HEK293 (cell line): ENCODE results near the gene TMEM250.

Experiments
- CTCF ChIA-PET: fragments of 350-600 bp; formaldehyde crosslinking; extraction: SDS; loops from one replicate; lab custom pipeline; 2021; ENCODE audit warnings: antibody characterized with exemption; lab: Yijun Ruan, JAX
- POLR2A ChIA-PET: fragments of 300-600 bp; formaldehyde crosslinking; extraction: SDS; loops from one replicate; lab custom pipeline; 2020; ENCODE audit warnings: antibody characterized with exemption, inconsistent platforms; lab: Yijun Ruan, JAX
- H3K27ac ChIP-seq: fragments of 200-500 bp; sonication (Bioruptor generic); 2 replicates; pipeline ENCODE4 v1.5.1; 2014; ENCODE audit warnings: low read depth, low read length, control low read depth, inconsistent platforms; ENCODE audit errors: extremely low read depth
- H3K36me3 ChIP-seq, 2 experiments: fragments of 200-500 bp in 1 of 2; sonication (Bioruptor generic) in 1 of 2; 1 replicate in 1 of 2; 2 replicates in 1 of 2; pipeline ENCODE4 v1.5.1; 2014 to 2017; ENCODE audit warnings: inconsistent platforms in 2 of 2, low read length in 2 of 2; ENCODE audit not compliant: control insufficient read depth in 2 of 2, insufficient read depth in 1 of 2
- H3K4me1 ChIP-seq: fragments of 200-500 bp; sonication (Bioruptor generic); 2 replicates; pipeline ENCODE4 v1.5.1; 2014; ENCODE audit warnings: mild to moderate bottlenecking, low read length, inconsistent platforms; ENCODE audit not compliant: control insufficient read depth, insufficient read depth
- H3K4me3 ChIP-seq: 2 replicates; pipeline ENCODE4 v1.5.1; 2011; ENCODE audit warnings: low read depth, mild to moderate bottlenecking, control low read depth, low read length, moderate library complexity
- H3K9me3 ChIP-seq: fragments of 200-500 bp; sonication (Bioruptor generic); 2 replicates; pipeline ENCODE4 v1.5.1; 2014; ENCODE audit warnings: low read depth, low read length, inconsistent platforms; ENCODE audit not compliant: control insufficient read depth, insufficient read depth
- GLI4 ChIP-seq: fragments of 450-650 bp; formaldehyde crosslinking; IDR thresholded peaks from 2 replicates; pipeline ENCODE4 v1.5.1; 2016; ENCODE audit warnings: missing biosample characterization, missing genetic modification characterization
- KLF8 ChIP-seq: fragments of 450-650 bp; formaldehyde crosslinking; IDR thresholded peaks from 2 replicates; pipeline ENCODE4 v1.5.1; 2016; ENCODE audit warnings: missing biosample characterization, missing genetic modification characterization
- KLF9 ChIP-seq: fragments of 450-650 bp; formaldehyde crosslinking; IDR thresholded peaks from 2 replicates; pipeline ENCODE4 v1.5.1; 2016; ENCODE audit warnings: missing biosample characterization, missing genetic modification characterization, low read depth
- OVOL3 ChIP-seq: fragments of 450-650 bp; formaldehyde crosslinking; IDR thresholded peaks from 2 replicates; pipeline ENCODE4 v1.5.1; 2016; ENCODE audit warnings: missing biosample characterization, missing genetic modification characterization
- TRIM28 ChIP-seq: IDR thresholded peaks from 2 replicates; pipeline ENCODE4 v1.6.1; 2011; ENCODE audit warnings: low read length, control low read depth, borderline replicate concordance
- ZNF155 ChIP-seq: fragments of 450-650 bp; formaldehyde crosslinking; IDR thresholded peaks from 2 replicates; pipeline ENCODE4 v1.5.1; 2016; ENCODE audit warnings: missing biosample characterization, missing genetic modification characterization
- ZNF175 ChIP-seq: fragments of 450-650 bp; formaldehyde crosslinking; IDR thresholded peaks from 2 replicates; pipeline ENCODE4 v1.5.1; 2016; ENCODE audit warnings: missing biosample characterization, missing genetic modification characterization
- ZNF223 ChIP-seq: fragments of 450-650 bp; formaldehyde crosslinking; IDR thresholded peaks from 2 replicates; pipeline ENCODE4 v1.5.1; 2016; ENCODE audit warnings: missing biosample characterization, missing genetic modification characterization
- ZNF398 ChIP-seq: fragments of 450-650 bp; formaldehyde crosslinking; IDR thresholded peaks from 2 replicates; pipeline ENCODE4 v1.5.1; 2017; ENCODE audit warnings: missing biosample characterization, missing genetic modification characterization
- ZNF514 ChIP-seq: fragments of 450-650 bp; formaldehyde crosslinking; IDR thresholded peaks from 2 replicates; pipeline ENCODE4 v1.5.1; 2016; ENCODE audit warnings: missing biosample characterization, missing genetic modification characterization
- ZNF521 ChIP-seq: fragments of 450-650 bp; formaldehyde crosslinking; IDR thresholded peaks from 2 replicates; pipeline ENCODE4 v1.5.1; 2017; ENCODE audit warnings: missing biosample characterization, mild to moderate bottlenecking, missing genetic modification characterization
- ZNF561 ChIP-seq: fragments of 450-650 bp; IDR thresholded peaks from 2 replicates; pipeline ENCODE4 v1.5.1; 2018; ENCODE audit warnings: missing biosample characterization, missing genetic modification characterization, borderline replicate concordance
- ZNF629 ChIP-seq: fragments of 450-650 bp; formaldehyde crosslinking; IDR thresholded peaks from 2 replicates; pipeline ENCODE4 v1.5.1; 2017; ENCODE audit warnings: missing biosample characterization, missing genetic modification characterization
- ZNF670 ChIP-seq: fragments of 450-650 bp; formaldehyde crosslinking; IDR thresholded peaks from 2 replicates; pipeline ENCODE4 v1.5.1; 2016; ENCODE audit warnings: missing biosample characterization, missing genetic modification characterization, low read depth
- ZNF777 ChIP-seq: fragments of 450-650 bp; formaldehyde crosslinking; IDR thresholded peaks from 2 replicates; pipeline ENCODE4 v1.5.1; 2017; ENCODE audit warnings: missing biosample characterization, missing genetic modification characterization, borderline replicate concordance
- TF ChIP-seq, protein P1 (sequence below): fragments of 450-650 bp; formaldehyde crosslinking; IDR thresholded peaks from 2 replicates; pipeline ENCODE4 v1.5.1; 2016; ENCODE audit warnings: missing biosample characterization, missing genetic modification characterization, borderline replicate concordance
- TF ChIP-seq, protein P2 (sequence below): sonication (generic); formaldehyde crosslinking; IDR thresholded peaks from 2 replicates; pipeline ENCODE4 v1.8.1; 2022; ENCODE audit warnings: mild to moderate bottlenecking, moderate library complexity, missing genetic modification reagents
- TF ChIP-seq, protein P3 (sequence below): fragments of 450-650 bp; formaldehyde crosslinking; IDR thresholded peaks from 2 replicates; pipeline ENCODE4 v1.5.1; 2016; ENCODE audit warnings: missing biosample characterization, missing genetic modification characterization

Gene TMEM250

GRCh38 chr9:136109351-136110081 lies 9.2 kb downstream of the TMEM250 start (continued):
- TF ChIP-seq, protein P1, sequence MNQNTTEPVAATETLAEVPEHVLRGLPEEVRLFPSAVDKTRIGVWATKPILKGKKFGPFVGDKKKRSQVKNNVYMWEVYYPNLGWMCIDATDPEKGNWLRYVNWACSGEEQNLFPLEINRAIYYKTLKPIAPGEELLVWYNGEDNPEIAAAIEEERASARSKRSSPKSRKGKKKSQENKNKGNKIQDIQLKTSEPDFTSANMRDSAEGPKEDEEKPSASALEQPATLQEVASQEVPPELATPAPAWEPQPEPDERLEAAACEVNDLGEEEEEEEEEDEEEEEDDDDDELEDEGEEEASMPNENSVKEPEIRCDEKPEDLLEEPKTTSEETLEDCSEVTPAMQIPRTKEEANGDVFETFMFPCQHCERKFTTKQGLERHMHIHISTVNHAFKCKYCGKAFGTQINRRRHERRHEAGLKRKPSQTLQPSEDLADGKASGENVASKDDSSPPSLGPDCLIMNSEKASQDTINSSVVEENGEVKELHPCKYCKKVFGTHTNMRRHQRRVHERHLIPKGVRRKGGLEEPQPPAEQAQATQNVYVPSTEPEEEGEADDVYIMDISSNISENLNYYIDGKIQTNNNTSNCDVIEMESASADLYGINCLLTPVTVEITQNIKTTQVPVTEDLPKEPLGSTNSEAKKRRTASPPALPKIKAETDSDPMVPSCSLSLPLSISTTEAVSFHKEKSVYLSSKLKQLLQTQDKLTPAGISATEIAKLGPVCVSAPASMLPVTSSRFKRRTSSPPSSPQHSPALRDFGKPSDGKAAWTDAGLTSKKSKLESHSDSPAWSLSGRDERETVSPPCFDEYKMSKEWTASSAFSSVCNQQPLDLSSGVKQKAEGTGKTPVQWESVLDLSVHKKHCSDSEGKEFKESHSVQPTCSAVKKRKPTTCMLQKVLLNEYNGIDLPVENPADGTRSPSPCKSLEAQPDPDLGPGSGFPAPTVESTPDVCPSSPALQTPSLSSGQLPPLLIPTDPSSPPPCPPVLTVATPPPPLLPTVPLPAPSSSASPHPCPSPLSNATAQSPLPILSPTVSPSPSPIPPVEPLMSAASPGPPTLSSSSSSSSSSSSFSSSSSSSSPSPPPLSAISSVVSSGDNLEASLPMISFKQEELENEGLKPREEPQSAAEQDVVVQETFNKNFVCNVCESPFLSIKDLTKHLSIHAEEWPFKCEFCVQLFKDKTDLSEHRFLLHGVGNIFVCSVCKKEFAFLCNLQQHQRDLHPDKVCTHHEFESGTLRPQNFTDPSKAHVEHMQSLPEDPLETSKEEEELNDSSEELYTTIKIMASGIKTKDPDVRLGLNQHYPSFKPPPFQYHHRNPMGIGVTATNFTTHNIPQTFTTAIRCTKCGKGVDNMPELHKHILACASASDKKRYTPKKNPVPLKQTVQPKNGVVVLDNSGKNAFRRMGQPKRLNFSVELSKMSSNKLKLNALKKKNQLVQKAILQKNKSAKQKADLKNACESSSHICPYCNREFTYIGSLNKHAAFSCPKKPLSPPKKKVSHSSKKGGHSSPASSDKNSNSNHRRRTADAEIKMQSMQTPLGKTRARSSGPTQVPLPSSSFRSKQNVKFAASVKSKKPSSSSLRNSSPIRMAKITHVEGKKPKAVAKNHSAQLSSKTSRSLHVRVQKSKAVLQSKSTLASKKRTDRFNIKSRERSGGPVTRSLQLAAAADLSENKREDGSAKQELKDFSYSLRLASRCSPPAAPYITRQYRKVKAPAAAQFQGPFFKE, result no peak
- TF ChIP-seq ZNF155 (tag by site-specific recombination), result no peak
- no peak for TF ChIP-seq ZNF223 (tag by site-specific recombination)
- TF ChIP-seq ZNF561, result peak; percentile 99
- peak; percentile 88 for TF ChIP-seq KLF9
- TF ChIP-seq ZNF629, result peak; percentile 91
- no peak for TF ChIP-seq ZNF521 (tag by site-specific recombination)
- peak; percentile 77 for TF ChIP-seq ZNF398 (tag by site-specific recombination)

DNA sequence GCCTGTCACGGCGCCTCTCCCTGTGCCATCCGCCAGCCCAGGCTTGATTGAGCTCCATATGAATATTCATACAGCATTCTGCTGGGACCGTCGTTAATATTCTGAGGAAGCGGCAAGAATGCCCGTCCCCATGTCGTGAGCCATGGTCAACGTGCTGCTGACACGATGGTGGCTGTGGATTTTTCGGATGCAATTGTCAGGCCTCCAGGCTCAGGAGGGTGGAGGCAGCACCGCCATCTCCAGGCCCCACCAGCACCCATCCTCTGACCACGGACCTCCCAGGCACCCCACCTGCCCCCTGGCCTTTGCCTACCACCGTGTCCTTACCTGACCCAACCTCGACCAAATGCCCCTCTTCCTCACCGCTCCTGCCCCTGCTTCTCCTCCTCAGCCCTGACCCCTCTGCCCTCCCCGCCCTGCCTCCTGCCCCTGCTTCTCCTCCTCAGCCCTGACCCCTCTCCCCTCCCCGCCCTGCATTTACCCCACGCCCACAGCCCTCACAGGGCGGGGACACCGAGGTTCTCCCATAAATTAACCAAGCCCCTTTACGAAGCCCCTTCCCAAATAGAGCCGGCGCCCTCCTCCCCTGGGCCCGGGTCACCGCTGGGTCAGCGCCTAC lies 9.9 kb downstream of the TMEM250 start:
- CTCF ChIA-PET, result interaction anchor here (0.5 to 4.4 kb wide), 7 partner anchors 8 to 507 kb away, joined by 3 to 20 read pairs (median 3); no protein-coding TSS in a partner anchor
- Histone ChIP-seq H3K4me1 (peaks cover 8% of the 10 kb centered on the region; the same call in 1 of the 2 replicates), H3K36me3 (no peaks in the 10 kb centered on the region), H3K9me3 (no peaks in the 10 kb centered on the region), H3K27ac (peak overlapping the region; percentile 92), H3K4me3 (no peak overlapping the region; the same call in 1 of the 2 replicates)
- POLR2A ChIA-PET, result interaction anchor here (1.0 to 7.9 kb wide), 10 partner anchors 8 to 254 kb away, joined by 3 to 84 read pairs (median 5); partner anchors contain the start of genes NACC2, TMEM250 and UBAC1
- TF ChIP-seq KLF8, result no peak; the same call in 1 of the 2 replicates
- no peak for TF ChIP-seq ZNF777 (tag by site-specific recombination)
- no peak for TF ChIP-seq ZNF514 (tag by site-specific recombination)
- TF ChIP-seq OVOL3 (tag by site-specific recombination), result no peak
- TF ChIP-seq, protein P2, sequence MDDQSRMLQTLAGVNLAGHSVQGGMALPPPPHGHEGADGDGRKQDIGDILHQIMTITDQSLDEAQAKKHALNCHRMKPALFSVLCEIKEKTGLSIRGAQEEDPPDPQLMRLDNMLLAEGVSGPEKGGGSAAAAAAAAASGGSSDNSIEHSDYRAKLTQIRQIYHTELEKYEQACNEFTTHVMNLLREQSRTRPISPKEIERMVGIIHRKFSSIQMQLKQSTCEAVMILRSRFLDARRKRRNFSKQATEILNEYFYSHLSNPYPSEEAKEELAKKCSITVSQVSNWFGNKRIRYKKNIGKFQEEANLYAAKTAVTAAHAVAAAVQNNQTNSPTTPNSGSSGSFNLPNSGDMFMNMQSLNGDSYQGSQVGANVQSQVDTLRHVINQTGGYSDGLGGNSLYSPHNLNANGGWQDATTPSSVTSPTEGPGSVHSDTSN (CRISPR knock-in tag), result 0 out of 2 replicates have a peak, but pooled peaks have one; percentile 3
- TF ChIP-seq, protein P3, sequence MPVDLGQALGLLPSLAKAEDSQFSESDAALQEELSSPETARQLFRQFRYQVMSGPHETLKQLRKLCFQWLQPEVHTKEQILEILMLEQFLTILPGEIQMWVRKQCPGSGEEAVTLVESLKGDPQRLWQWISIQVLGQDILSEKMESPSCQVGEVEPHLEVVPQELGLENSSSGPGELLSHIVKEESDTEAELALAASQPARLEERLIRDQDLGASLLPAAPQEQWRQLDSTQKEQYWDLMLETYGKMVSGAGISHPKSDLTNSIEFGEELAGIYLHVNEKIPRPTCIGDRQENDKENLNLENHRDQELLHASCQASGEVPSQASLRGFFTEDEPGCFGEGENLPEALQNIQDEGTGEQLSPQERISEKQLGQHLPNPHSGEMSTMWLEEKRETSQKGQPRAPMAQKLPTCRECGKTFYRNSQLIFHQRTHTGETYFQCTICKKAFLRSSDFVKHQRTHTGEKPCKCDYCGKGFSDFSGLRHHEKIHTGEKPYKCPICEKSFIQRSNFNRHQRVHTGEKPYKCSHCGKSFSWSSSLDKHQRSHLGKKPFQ (tag by site-specific recombination), result no peak; the same call in 1 of the 2 replicates
- TF ChIP-seq, protein P1, result 0 out of 2 replicates have a peak, but pooled peaks have one; percentile 58
- TF ChIP-seq ZNF175 (tag by site-specific recombination), result peak; percentile 94; the same call in 1 of the 2 replicates
- no peak for TF ChIP-seq TRIM28
- peak; percentile 70 for TF ChIP-seq GLI4 (tag by site-specific recombination)
- TF ChIP-seq ZNF670 (tag by site-specific recombination), result no peak
